HEK293 (cell line): Measurements from ENCODE around the gene PGPEP1.

Experiments used
- CTCF ChIA-PET: fragments of 350-600 bp; formaldehyde crosslinking; extraction: SDS; loops from one replicate; lab custom pipeline; 2021; ENCODE audit warnings: antibody characterized with exemption; lab: Yijun Ruan, JAX
- POLR2A ChIA-PET: fragments of 300-600 bp; formaldehyde crosslinking; extraction: SDS; loops from one replicate; lab custom pipeline; 2020; ENCODE audit warnings: antibody characterized with exemption, inconsistent platforms; lab: Yijun Ruan, JAX
- H3K27ac ChIP-seq: fragments of 200-500 bp; sonication (Bioruptor generic); 2 replicates; pipeline ENCODE4 v1.5.1; 2014; ENCODE audit warnings: low read depth, low read length, control low read depth, inconsistent platforms; ENCODE audit errors: extremely low read depth
- H3K36me3 ChIP-seq, 2 experiments: fragments of 200-500 bp in 1 of 2; sonication (Bioruptor generic) in 1 of 2; 1 replicate in 1 of 2; 2 replicates in 1 of 2; pipeline ENCODE4 v1.5.1; 2014 to 2017; ENCODE audit warnings: inconsistent platforms in 2 of 2, low read length in 2 of 2; ENCODE audit not compliant: control insufficient read depth in 2 of 2, insufficient read depth in 1 of 2
- H3K4me1 ChIP-seq: fragments of 200-500 bp; sonication (Bioruptor generic); 2 replicates; pipeline ENCODE4 v1.5.1; 2014; ENCODE audit warnings: mild to moderate bottlenecking, low read length, inconsistent platforms; ENCODE audit not compliant: control insufficient read depth, insufficient read depth
- H3K4me3 ChIP-seq: 2 replicates; pipeline ENCODE4 v1.5.1; 2011; ENCODE audit warnings: low read depth, mild to moderate bottlenecking, control low read depth, low read length, moderate library complexity
- H3K9me3 ChIP-seq: fragments of 200-500 bp; sonication (Bioruptor generic); 2 replicates; pipeline ENCODE4 v1.5.1; 2014; ENCODE audit warnings: low read depth, low read length, inconsistent platforms; ENCODE audit not compliant: control insufficient read depth, insufficient read depth
- BCL11A ChIP-seq: fragments of 450-650 bp; formaldehyde crosslinking; IDR thresholded peaks from 2 replicates; pipeline ENCODE4 v1.5.1; 2016; ENCODE audit warnings: low read depth, missing biosample characterization, missing genetic modification characterization
- FEZF1 ChIP-seq: fragments of 450-650 bp; formaldehyde crosslinking; IDR thresholded peaks from 2 replicates; pipeline ENCODE4 v1.5.1; 2016; ENCODE audit warnings: missing biosample characterization, missing genetic modification characterization
- HOXA7 ChIP-seq: sonication (generic); formaldehyde crosslinking; IDR thresholded peaks from 2 replicates; pipeline ENCODE4 v1.8.1; 2022; ENCODE audit warnings: missing genetic modification reagents, borderline replicate concordance
- KLF1 ChIP-seq: fragments of 450-650 bp; formaldehyde crosslinking; IDR thresholded peaks from 2 replicates; pipeline ENCODE4 v1.5.1; 2016; ENCODE audit warnings: missing biosample characterization, missing genetic modification characterization
- MYNN ChIP-seq: fragments of 450-650 bp; formaldehyde crosslinking; IDR thresholded peaks from 2 replicates; pipeline ENCODE4 v1.5.1; 2016; ENCODE audit warnings: missing biosample characterization, missing genetic modification characterization, borderline replicate concordance
- RBAK ChIP-seq: fragments of 450-650 bp; formaldehyde crosslinking; IDR thresholded peaks from 2 replicates; pipeline ENCODE4 v1.5.1; 2016; ENCODE audit warnings: missing biosample characterization, missing genetic modification characterization
- SCRT2 ChIP-seq: fragments of 450-650 bp; formaldehyde crosslinking; IDR thresholded peaks from 2 replicates; pipeline ENCODE4 v1.5.1; 2016; ENCODE audit warnings: missing biosample characterization, missing genetic modification characterization
- ZBTB17 ChIP-seq: fragments of 450-650 bp; formaldehyde crosslinking; IDR thresholded peaks from 2 replicates; pipeline ENCODE4 v1.5.1; 2016; ENCODE audit warnings: missing biosample characterization, missing genetic modification characterization
- ZBTB20 ChIP-seq: fragments of 450-650 bp; formaldehyde crosslinking; IDR thresholded peaks from 2 replicates; pipeline ENCODE4 v1.5.1; 2016; ENCODE audit warnings: missing biosample characterization, missing genetic modification characterization
- ZBTB48 ChIP-seq: fragments of 450-650 bp; formaldehyde crosslinking; IDR thresholded peaks from 2 replicates; pipeline ENCODE4 v1.5.1; 2016; ENCODE audit warnings: missing biosample characterization, missing genetic modification characterization
- ZBTB7A ChIP-seq: fragments of 450-650 bp; formaldehyde crosslinking; IDR thresholded peaks from 2 replicates; pipeline ENCODE4 v1.5.1; 2016; ENCODE audit warnings: low read depth, missing biosample characterization, missing genetic modification characterization
- ZFP3 ChIP-seq: fragments of 450-650 bp; formaldehyde crosslinking; IDR thresholded peaks from 2 replicates; pipeline ENCODE4 v1.5.1; 2016; ENCODE audit warnings: low read depth, missing biosample characterization, missing genetic modification characterization
- ZIC2 ChIP-seq: fragments of 450-650 bp; formaldehyde crosslinking; IDR thresholded peaks from 2 replicates; pipeline ENCODE4 v1.5.1; 2016; ENCODE audit warnings: missing biosample characterization, missing genetic modification characterization
- ZNF10 ChIP-seq: fragments of 450-650 bp; formaldehyde crosslinking; IDR thresholded peaks from 2 replicates; pipeline ENCODE4 v1.5.1; 2017; ENCODE audit warnings: missing biosample characterization, missing genetic modification characterization
- ZNF121 ChIP-seq: fragments of 450-650 bp; formaldehyde crosslinking; IDR thresholded peaks from 2 replicates; pipeline ENCODE4 v1.5.1; 2016; ENCODE audit warnings: missing biosample characterization, missing genetic modification characterization
- ZNF19 ChIP-seq: fragments of 450-650 bp; formaldehyde crosslinking; IDR thresholded peaks from 2 replicates; pipeline ENCODE4; 2016; ENCODE audit warnings: missing biosample characterization, missing genetic modification characterization, low read depth
- ZNF214 ChIP-seq: fragments of 450-650 bp; formaldehyde crosslinking; IDR thresholded peaks from 2 replicates; pipeline ENCODE4 v1.5.1; 2017; ENCODE audit warnings: missing biosample characterization, mild to moderate bottlenecking, missing genetic modification characterization, borderline replicate concordance
- ZNF341 ChIP-seq: fragments of 450-650 bp; formaldehyde crosslinking; IDR thresholded peaks from 2 replicates; pipeline ENCODE4; 2016; ENCODE audit warnings: low read depth, missing biosample characterization, missing genetic modification characterization
- ZNF404 ChIP-seq: fragments of 450-650 bp; formaldehyde crosslinking; IDR thresholded peaks from 2 replicates; pipeline ENCODE4 v1.5.1; 2017; ENCODE audit warnings: missing biosample characterization, missing genetic modification characterization
- ZNF555 ChIP-seq: fragments of 450-650 bp; formaldehyde crosslinking; conservative IDR thresholded peaks from 2 replicates; pipeline ENCODE4 v1.5.1; 2017; ENCODE audit warnings: missing biosample characterization, mild to moderate bottlenecking, missing genetic modification characterization, inconsistent platforms
- ZNF645 ChIP-seq: fragments of 450-650 bp; formaldehyde crosslinking; IDR thresholded peaks from 2 replicates; pipeline ENCODE4; 2016; ENCODE audit warnings: missing biosample characterization, missing genetic modification characterization
- ZNF670 ChIP-seq: fragments of 450-650 bp; formaldehyde crosslinking; IDR thresholded peaks from 2 replicates; pipeline ENCODE4 v1.5.1; 2016; ENCODE audit warnings: missing biosample characterization, missing genetic modification characterization, low read depth
- ZNF785 ChIP-seq: fragments of 450-650 bp; formaldehyde crosslinking; IDR thresholded peaks from 2 replicates; pipeline ENCODE4 v1.5.1; 2016; ENCODE audit warnings: missing biosample characterization, missing genetic modification characterization
- TF ChIP-seq, protein P1 (sequence below): fragments of 450-650 bp; formaldehyde crosslinking; IDR thresholded peaks from 2 replicates; pipeline ENCODE4 v1.5.1; 2016; ENCODE audit warnings: missing biosample characterization, missing genetic modification characterization
- TF ChIP-seq, protein P2 (sequence below): fragments of 450-650 bp; formaldehyde crosslinking; IDR thresholded peaks from 2 replicates; pipeline ENCODE4 v1.5.1; 2016; ENCODE audit warnings: missing biosample characterization, missing genetic modification characterization
- TF ChIP-seq, protein P3 (sequence below): fragments of 450-650 bp; formaldehyde crosslinking; IDR thresholded peaks from 2 replicates; pipeline ENCODE4 v1.5.0; 2017; ENCODE audit warnings: missing biosample characterization, missing genetic modification characterization, borderline replicate concordance
- TF ChIP-seq, protein P4 (sequence below): fragments of 450-650 bp; formaldehyde crosslinking; IDR thresholded peaks from 2 replicates; pipeline ENCODE4 v1.5.1; 2016; ENCODE audit warnings: missing biosample characterization, missing genetic modification characterization
- TF ChIP-seq, protein P5 (sequence below): fragments of 450-650 bp; IDR thresholded peaks from 2 replicates; pipeline ENCODE4 v1.5.1; 2018; ENCODE audit warnings: missing biosample characterization, mild to moderate bottlenecking, missing genetic modification characterization

The PGPEP1 gene

DNA sequence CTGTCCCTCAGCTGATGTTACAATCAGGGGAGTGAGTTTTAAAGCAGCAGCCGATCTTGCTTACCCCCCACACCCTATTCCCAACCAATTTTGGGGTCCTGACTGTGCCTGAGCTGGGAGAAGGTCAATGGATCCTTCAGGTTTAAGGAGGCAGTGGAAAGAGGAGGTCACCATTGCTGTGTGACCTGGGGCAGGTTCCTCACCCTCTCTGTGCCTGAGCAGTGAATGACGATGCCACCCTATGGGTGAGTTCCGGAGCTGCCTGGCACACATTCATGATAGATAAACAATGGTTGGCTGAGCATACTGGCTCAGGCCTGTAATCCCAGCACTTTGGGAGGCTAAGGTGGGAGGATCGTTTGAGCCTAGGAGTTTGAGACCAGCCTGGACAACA, 38.7 kb upstream of the PGPEP1 start:
- TF ChIP-seq ZNF121 (tag by site-specific recombination) (peak; percentile 95), ZBTB7A (tag by site-specific recombination) (no peak), SCRT2 (tag by site-specific recombination) (no peak), MYNN (tag by site-specific recombination) (no peak), ZNF19 (tag by site-specific recombination) (no peak)
- TF ChIP-seq, protein P1, sequence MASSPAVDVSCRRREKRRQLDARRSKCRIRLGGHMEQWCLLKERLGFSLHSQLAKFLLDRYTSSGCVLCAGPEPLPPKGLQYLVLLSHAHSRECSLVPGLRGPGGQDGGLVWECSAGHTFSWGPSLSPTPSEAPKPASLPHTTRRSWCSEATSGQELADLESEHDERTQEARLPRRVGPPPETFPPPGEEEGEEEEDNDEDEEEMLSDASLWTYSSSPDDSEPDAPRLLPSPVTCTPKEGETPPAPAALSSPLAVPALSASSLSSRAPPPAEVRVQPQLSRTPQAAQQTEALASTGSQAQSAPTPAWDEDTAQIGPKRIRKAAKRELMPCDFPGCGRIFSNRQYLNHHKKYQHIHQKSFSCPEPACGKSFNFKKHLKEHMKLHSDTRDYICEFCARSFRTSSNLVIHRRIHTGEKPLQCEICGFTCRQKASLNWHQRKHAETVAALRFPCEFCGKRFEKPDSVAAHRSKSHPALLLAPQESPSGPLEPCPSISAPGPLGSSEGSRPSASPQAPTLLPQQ (tag by site-specific recombination) = no peak
- TF ChIP-seq, protein P2, sequence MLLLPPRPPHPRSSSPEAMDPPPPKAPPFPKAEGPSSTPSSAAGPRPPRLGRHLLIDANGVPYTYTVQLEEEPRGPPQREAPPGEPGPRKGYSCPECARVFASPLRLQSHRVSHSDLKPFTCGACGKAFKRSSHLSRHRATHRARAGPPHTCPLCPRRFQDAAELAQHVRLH = peak; percentile 72; the same call in 1 of the 2 replicates
- Histone ChIP-seq H3K9me3 (no peaks in the 10 kb centered on the region), H3K27ac (no peak overlapping the region), H3K36me3 (peaks cover 0 to 8% of the 10 kb centered on the region in 2 experiments; a peak in 1 of 3 replicates), H3K4me3 (no peak overlapping the region), H3K4me1 (peaks cover 5% of the 10 kb centered on the region; the same call in 1 of the 2 replicates)
- POLR2A ChIA-PET = interaction anchor here (0.6 to 2.8 kb wide), 5 partner anchors 9 to 32 kb away, joined by 3 to 10 read pairs (median 7); partner anchors contain the start of gene JUND
- CTCF ChIA-PET = interaction anchor here (1.2 to 5.0 kb wide), 4 partner anchors 9 to 189 kb away, joined by 3 to 41 read pairs (median 10); partner anchors contain the start of gene LSM4

DNA sequence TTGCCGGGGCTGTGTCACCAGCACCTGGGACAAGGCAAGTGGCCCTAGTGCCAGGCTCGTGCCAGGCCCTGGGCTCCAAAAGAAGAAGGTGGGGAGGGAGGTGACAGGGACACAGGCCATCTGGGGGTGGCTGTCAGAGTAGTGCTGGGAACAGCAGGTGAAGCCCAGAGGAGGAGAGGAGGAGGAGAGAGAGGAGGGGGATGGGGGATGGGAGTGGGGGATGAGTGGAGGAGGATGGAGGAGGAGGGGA, 36.3 kb upstream of the PGPEP1 start:
- H3K36me3 ChIP-seq = peaks cover 2 to 31% of the 10 kb centered on the region in 2 experiments; a peak in 1 of 3 replicates
- no peak overlapping the region for H3K4me3 ChIP-seq
- H3K9me3 ChIP-seq = no peaks in the 10 kb centered on the region
- H3K27ac ChIP-seq = no peak overlapping the region
- ChIA-PET CTCF (interaction anchor here (1.7 to 5.0 kb wide), 2 partner anchors 17 to 26 kb away, joined by 6 to 41 read pairs; no protein-coding TSS in a partner anchor), POLR2A (interaction anchor here (1.5 to 2.0 kb wide), 3 partner anchors 12 to 23 kb away, joined by 12 to 41 read pairs (median 15); partner anchors contain the start of genes JUND and LSM4)
- peaks cover 5% of the 10 kb centered on the region; the same call in 1 of the 2 replicates for H3K4me1 ChIP-seq
- TF ChIP-seq ZNF645 (tag by site-specific recombination) = 0 out of 2 replicates have a peak, but pooled peaks have one; percentile 38
- TF ChIP-seq HOXA7 = no peak
- TF ChIP-seq ZBTB17 = no peak
- no peak for TF ChIP-seq ZNF214 (tag by site-specific recombination)
- TF ChIP-seq, protein P3, sequence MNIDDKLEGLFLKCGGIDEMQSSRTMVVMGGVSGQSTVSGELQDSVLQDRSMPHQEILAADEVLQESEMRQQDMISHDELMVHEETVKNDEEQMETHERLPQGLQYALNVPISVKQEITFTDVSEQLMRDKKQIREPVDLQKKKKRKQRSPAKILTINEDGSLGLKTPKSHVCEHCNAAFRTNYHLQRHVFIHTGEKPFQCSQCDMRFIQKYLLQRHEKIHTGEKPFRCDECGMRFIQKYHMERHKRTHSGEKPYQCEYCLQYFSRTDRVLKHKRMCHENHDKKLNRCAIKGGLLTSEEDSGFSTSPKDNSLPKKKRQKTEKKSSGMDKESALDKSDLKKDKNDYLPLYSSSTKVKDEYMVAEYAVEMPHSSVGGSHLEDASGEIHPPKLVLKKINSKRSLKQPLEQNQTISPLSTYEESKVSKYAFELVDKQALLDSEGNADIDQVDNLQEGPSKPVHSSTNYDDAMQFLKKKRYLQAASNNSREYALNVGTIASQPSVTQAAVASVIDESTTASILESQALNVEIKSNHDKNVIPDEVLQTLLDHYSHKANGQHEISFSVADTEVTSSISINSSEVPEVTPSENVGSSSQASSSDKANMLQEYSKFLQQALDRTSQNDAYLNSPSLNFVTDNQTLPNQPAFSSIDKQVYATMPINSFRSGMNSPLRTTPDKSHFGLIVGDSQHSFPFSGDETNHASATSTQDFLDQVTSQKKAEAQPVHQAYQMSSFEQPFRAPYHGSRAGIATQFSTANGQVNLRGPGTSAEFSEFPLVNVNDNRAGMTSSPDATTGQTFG (tag by site-specific recombination) = no peak
- no peak for TF ChIP-seq ZFP3 (tag by site-specific recombination)
- no peak for TF ChIP-seq ZNF10 (tag by site-specific recombination)
- no peak for TF ChIP-seq RBAK (tag by site-specific recombination)
- TF ChIP-seq FEZF1 (tag by site-specific recombination) = no peak
- TF ChIP-seq, protein P4, sequence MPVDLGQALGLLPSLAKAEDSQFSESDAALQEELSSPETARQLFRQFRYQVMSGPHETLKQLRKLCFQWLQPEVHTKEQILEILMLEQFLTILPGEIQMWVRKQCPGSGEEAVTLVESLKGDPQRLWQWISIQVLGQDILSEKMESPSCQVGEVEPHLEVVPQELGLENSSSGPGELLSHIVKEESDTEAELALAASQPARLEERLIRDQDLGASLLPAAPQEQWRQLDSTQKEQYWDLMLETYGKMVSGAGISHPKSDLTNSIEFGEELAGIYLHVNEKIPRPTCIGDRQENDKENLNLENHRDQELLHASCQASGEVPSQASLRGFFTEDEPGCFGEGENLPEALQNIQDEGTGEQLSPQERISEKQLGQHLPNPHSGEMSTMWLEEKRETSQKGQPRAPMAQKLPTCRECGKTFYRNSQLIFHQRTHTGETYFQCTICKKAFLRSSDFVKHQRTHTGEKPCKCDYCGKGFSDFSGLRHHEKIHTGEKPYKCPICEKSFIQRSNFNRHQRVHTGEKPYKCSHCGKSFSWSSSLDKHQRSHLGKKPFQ (tag by site-specific recombination) = no peak
- TF ChIP-seq ZNF555 (tag by site-specific recombination) = no peak
- TF ChIP-seq, protein P5, sequence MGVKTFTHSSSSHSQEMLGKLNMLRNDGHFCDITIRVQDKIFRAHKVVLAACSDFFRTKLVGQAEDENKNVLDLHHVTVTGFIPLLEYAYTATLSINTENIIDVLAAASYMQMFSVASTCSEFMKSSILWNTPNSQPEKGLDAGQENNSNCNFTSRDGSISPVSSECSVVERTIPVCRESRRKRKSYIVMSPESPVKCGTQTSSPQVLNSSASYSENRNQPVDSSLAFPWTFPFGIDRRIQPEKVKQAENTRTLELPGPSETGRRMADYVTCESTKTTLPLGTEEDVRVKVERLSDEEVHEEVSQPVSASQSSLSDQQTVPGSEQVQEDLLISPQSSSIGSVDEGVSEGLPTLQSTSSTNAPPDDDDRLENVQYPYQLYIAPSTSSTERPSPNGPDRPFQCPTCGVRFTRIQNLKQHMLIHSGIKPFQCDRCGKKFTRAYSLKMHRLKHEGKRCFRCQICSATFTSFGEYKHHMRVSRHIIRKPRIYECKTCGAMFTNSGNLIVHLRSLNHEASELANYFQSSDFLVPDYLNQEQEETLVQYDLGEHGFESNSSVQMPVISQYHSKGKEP (tag by site-specific recombination) = no peak
- TF ChIP-seq ZNF341 (tag by site-specific recombination) = peak; percentile 25; the same call in 1 of the 2 replicates
- TF ChIP-seq BCL11A (tag by site-specific recombination) = no peak
- no peak for TF ChIP-seq KLF1 (tag by site-specific recombination)
- TF ChIP-seq SCRT2 (tag by site-specific recombination) = no peak
- TF ChIP-seq ZBTB48 (tag by site-specific recombination) = no peak
- TF ChIP-seq ZBTB20 (tag by site-specific recombination) = peak; percentile 41
- TF ChIP-seq ZNF670 (tag by site-specific recombination) = no peak
- TF ChIP-seq ZNF785 (tag by site-specific recombination) = no peak
- TF ChIP-seq ZIC2 = no peak
- TF ChIP-seq ZNF404 (tag by site-specific recombination) = no peak
